Neural crest cell (in vitro differentiated cells): ENCODE measurements around the gene ZNF423. TPM values are rescaled to one million over a fixed set of nuclear protein-coding genes. Genes with fewer than 3 reads are reported as not detected.

ENCODE experiments used
- DNase-seq: peaks from one replicate; pipeline ENCODE4 v3.0.0; 2021; ENCODE audit warnings: low read depth, mixed read lengths, low spot score
- H3K27ac Mint-ChIP-seq: one replicate; pipeline ENCODE4 v1.8.0; 2021; ENCODE audit warnings: mild to moderate bottlenecking, mixed read lengths; ENCODE audit not compliant: unreplicated experiment
- H3K27me3 Mint-ChIP-seq: 2 replicates; pipeline ENCODE4 v1.8.0; 2021; ENCODE audit warnings: low read depth, mild to moderate bottlenecking, mixed read lengths
- H3K36me3 Mint-ChIP-seq: 2 replicates; pipeline ENCODE4 v1.8.0; 2021; ENCODE audit warnings: low read depth, mild to moderate bottlenecking, mixed read lengths
- H3K4me1 Mint-ChIP-seq: 2 replicates; pipeline ENCODE4 v1.8.0; 2021; ENCODE audit warnings: mixed read lengths
- H3K4me3 Mint-ChIP-seq: one replicate; pipeline ENCODE4 v1.8.0; 2021; ENCODE audit warnings: mild to moderate bottlenecking, mixed read lengths
- H3K9me3 Mint-ChIP-seq: 2 replicates; pipeline ENCODE4 v1.8.0; 2021; ENCODE audit warnings: mixed read lengths
- total RNA-seq: library from RNA; stranded (reverse); gene quantifications from 2 replicates; pipeline ENCODE4 v1.2.1, GENCODE V29; 2021
- TF ChIP-seq, protein P1 (sequence below): fragments of 200-600 bp; sonication (generic); conservative IDR thresholded peaks from 2 replicates; pipeline ENCODE4 v1.5.0; 2021; ENCODE audit warnings: antibody characterized with exemption, mild to moderate bottlenecking

The ZNF423 gene
- total RNA-seq, 1 donor from 2014 or later: 55.4 TPM

DNA sequence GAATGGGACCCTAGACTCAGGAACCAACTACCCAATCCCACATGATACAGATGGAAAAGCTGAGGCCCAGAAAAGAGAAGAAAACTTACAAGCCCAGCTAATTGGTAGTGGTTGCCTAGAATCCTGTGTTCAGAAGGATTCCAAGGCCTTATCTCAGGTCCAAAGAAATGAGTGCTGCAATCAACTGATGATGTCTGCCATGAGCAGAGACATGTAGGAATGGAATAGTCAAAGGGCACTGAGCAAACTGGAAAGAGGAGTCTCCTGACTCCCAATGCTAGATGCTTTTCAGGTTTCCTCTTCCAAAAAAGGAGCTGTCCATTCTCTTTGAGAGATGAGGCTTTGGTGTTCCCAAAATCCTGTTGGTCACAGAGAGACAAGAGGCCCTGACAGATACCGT is 210.6 kb downstream of the ZNF423 start:
- H3K4me3 Mint-ChIP-seq: no peak overlapping the region
- peaks cover 5% of the 10 kb centered on the region for H3K27me3 Mint-ChIP-seq
- DNase-seq: no peak
- H3K9me3 Mint-ChIP-seq: peaks cover 12% of the 10 kb centered on the region
- peaks cover 21% of the 10 kb centered on the region for H3K4me1 Mint-ChIP-seq
- TF ChIP-seq, protein P1, sequence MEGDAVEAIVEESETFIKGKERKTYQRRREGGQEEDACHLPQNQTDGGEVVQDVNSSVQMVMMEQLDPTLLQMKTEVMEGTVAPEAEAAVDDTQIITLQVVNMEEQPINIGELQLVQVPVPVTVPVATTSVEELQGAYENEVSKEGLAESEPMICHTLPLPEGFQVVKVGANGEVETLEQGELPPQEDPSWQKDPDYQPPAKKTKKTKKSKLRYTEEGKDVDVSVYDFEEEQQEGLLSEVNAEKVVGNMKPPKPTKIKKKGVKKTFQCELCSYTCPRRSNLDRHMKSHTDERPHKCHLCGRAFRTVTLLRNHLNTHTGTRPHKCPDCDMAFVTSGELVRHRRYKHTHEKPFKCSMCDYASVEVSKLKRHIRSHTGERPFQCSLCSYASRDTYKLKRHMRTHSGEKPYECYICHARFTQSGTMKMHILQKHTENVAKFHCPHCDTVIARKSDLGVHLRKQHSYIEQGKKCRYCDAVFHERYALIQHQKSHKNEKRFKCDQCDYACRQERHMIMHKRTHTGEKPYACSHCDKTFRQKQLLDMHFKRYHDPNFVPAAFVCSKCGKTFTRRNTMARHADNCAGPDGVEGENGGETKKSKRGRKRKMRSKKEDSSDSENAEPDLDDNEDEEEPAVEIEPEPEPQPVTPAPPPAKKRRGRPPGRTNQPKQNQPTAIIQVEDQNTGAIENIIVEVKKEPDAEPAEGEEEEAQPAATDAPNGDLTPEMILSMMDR: no peak
- H3K27ac Mint-ChIP-seq: no peak overlapping the region
- peaks cover 23% of the 10 kb centered on the region for H3K36me3 Mint-ChIP-seq

- Mint-ChIP-seq H3K4me3 (no peak overlapping the region), H3K27ac (no peak overlapping the region), H3K36me3 (peaks cover 21% of the 10 kb centered on the region), H3K9me3 (peaks cover 12% of the 10 kb centered on the region), H3K4me1 (peaks cover 32% of the 10 kb centered on the region), H3K27me3 (peaks cover 10% of the 10 kb centered on the region)
- TF ChIP-seq, protein P1: no peak
- no peak for DNase-seq
These were observed 211.8 kb downstream of the ZNF423 start for GRCh38 chr16:49644145-49644463.

DNA sequence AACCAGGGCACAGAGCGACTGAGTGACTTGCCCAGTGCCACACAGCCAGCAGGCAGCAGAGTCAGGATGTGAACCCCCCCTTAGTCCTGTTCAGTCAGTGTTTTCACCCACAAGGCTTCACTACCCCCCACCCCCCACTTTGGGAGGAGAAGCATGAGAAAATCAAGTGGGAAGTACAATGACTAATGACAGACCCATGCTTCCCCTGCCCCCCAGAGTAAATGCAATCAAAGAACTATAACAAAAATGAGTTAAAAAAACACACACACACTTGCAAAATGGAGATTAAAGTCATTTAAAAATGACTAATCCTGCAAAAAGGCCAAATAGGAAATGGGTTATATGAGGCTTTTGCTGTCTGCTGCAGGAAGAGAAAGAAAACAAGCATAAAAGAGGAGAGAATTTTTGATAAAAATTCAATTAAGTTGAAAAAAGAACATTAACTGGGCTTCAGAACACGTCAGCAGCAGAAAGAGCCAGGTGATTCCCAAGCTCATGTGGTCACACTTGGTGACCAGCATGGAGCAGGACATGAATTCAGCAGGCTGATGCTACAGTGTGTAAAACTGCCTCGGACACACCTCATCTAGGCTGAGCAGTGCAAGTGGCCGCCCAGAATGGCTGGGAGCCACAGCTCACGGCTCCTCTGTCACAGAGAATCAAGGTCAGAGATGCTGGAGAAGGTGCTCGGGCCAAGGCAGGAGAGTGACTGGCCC is 212.3 kb downstream of the ZNF423 start:
- TF ChIP-seq, protein P1: no peak
- H3K4me1 Mint-ChIP-seq: peaks cover 37% of the 10 kb centered on the region
- no peak for DNase-seq
- no peak overlapping the region for H3K4me3 Mint-ChIP-seq
- peaks cover 9% of the 10 kb centered on the region for H3K9me3 Mint-ChIP-seq
- H3K27ac Mint-ChIP-seq: no peak overlapping the region
- H3K27me3 Mint-ChIP-seq: peaks cover 10% of the 10 kb centered on the region
- peaks cover 18% of the 10 kb centered on the region for H3K36me3 Mint-ChIP-seq

- TF ChIP-seq, protein P1: no peak
- Mint-ChIP-seq H3K4me1 (peaks cover 42% of the 10 kb centered on the region), H3K27ac (no peak overlapping the region), H3K27me3 (peaks cover 10% of the 10 kb centered on the region), H3K36me3 (peaks cover 19% of the 10 kb centered on the region), H3K4me3 (no peak overlapping the region), H3K9me3 (no peaks in the 10 kb centered on the region)
- no peak for DNase-seq
These were observed 214.7 kb downstream of the ZNF423 start for GRCh38 chr16:49641250-49641649.

GRCh38 chr16:49640581-49640980 is 215.3 kb downstream of the ZNF423 start:
- DNase-seq: no peak
- peaks cover 42% of the 10 kb centered on the region for H3K4me1 Mint-ChIP-seq
- no peaks in the 10 kb centered on the region for H3K9me3 Mint-ChIP-seq
- no peak overlapping the region for H3K4me3 Mint-ChIP-seq
- H3K36me3 Mint-ChIP-seq: peaks cover 15% of the 10 kb centered on the region
- H3K27ac Mint-ChIP-seq: no peak overlapping the region
- TF ChIP-seq, protein P1: no peak
- H3K27me3 Mint-ChIP-seq: peaks cover 10% of the 10 kb centered on the region
